HepG2 (cell line): Measurements from ENCODE around the gene LRRC25. TPM values are rescaled to one million over a fixed set of nuclear protein-coding genes. Genes with fewer than 3 reads are reported as not detected.

Source experiments
- ATAC-seq: fragments of 200-7000 bp; cut with Tn5 transposase; 3 replicates; pipeline ENCODE4 v1.9.1; 2020; ENCODE audit warnings: mild to moderate bottlenecking, moderate library complexity
- BruUV-seq: library from RNA; stranded (reverse); fragments of 400-500 nt; replicated peaks from 2 replicates; lab custom pipeline; 2021; lab: Mats Ljungman, UMichigan
- CTCF ChIA-PET: fragments of 300-600 bp; formaldehyde crosslinking; extraction: SDS; loops from one replicate; lab custom pipeline; 2021; ENCODE audit warnings: low total read pairs, inconsistent platforms, low intra/inter-chr PET ratio; lab: Yijun Ruan, JAX
- POLR2A ChIA-PET: fragments of 350-600 bp; sonication (Branson Sonifier 250); formaldehyde crosslinking; loops from one replicate; lab custom pipeline; 2020; ENCODE audit warnings: antibody characterized with exemption, inconsistent platforms; lab: Yijun Ruan, JAX
- DNase-seq: peaks from one replicate; pipeline ENCODE4 v3.0.0-alpha.2; 2015; ENCODE audit warnings: low spot score
- FAIRE-seq: peaks from 3 replicates; lab custom pipeline; 2011; peaks lifted over from hg19 to GRCh38; lab: Jason Lieb, UNC
- H2AFZ ChIP-seq: one replicate; pipeline ENCODE4 v1.6.1; 2011; ENCODE audit warnings: low read length, inconsistent platforms
- H3K27ac ChIP-seq: fragments of 300-600 bp; 3 replicates; pipeline ENCODE4 v1.8.0; 2011; ENCODE audit warnings: mixed run types, mild to moderate bottlenecking, mixed read lengths, low read length, inconsistent platforms; ENCODE audit not compliant: insufficient read depth; ENCODE audit errors: extremely low read length
- H3K27me3 ChIP-seq, 2 experiments: fragments of 200-600 bp in 1 of 2; 2 replicates in 1 of 2; 3 replicates in 1 of 2; pipeline versions ENCODE4 v1.6.0 to v1.8.0; 2011; ENCODE audit warnings: low read length in 2 of 2, mild to moderate bottlenecking in 2 of 2, moderate library complexity in 2 of 2, inconsistent platforms in 1 of 2; ENCODE audit not compliant: insufficient read depth in 2 of 2, control insufficient read depth in 1 of 2
- H3K36me3 ChIP-seq, 2 experiments: fragments of 200-600 bp in 1 of 2; replicated peaks in 1 of 2; 2 replicates in 1 of 2; 3 replicates in 1 of 2; pipeline versions ENCODE4 v1.5.1 to v1.8.0; 2011; ENCODE audit warnings: low read length in 2 of 2, inconsistent platforms in 1 of 2; ENCODE audit not compliant: insufficient read depth in 2 of 2, control insufficient read depth in 1 of 2
- H3K4me1 ChIP-seq: 2 replicates; pipeline ENCODE4 v1.5.1; 2012; ENCODE audit warnings: low read length, inconsistent platforms; ENCODE audit not compliant: insufficient read depth
- H3K4me2 ChIP-seq: 2 replicates; pipeline ENCODE4 v1.6.0; 2011; ENCODE audit warnings: low read depth, low read length, inconsistent platforms
- H3K4me3 ChIP-seq, 3 experiments: fragments of 200-600 bp in 1 of 3; sonication (generic), shearing (Covaris generic) in 1 of 3; replicated peaks in 1 of 3; 2 replicates each; pipeline ENCODE4 v1.5.1; 2011 to 2016; ENCODE audit warnings: low read length in 3 of 3, inconsistent platforms in 2 of 3, low read depth in 2 of 3, mild to moderate bottlenecking in 2 of 3, control low read depth in 1 of 3, mixed read lengths in 1 of 3; ENCODE audit not compliant: insufficient read depth in 1 of 3
- H3K79me2 ChIP-seq: one replicate; pipeline ENCODE4 v1.6.1; 2011; ENCODE audit warnings: low read length, inconsistent platforms; ENCODE audit not compliant: insufficient read depth
- H3K9ac ChIP-seq: 2 replicates; pipeline ENCODE4 v1.6.0; 2011; ENCODE audit warnings: mild to moderate bottlenecking, low read depth, low read length, inconsistent platforms; ENCODE audit not compliant: insufficient read depth
- H3K9me3 ChIP-seq: 2 replicates; pipeline ENCODE4 v1.5.1; 2012; ENCODE audit warnings: mild to moderate bottlenecking, low read length
- H4K20me1 ChIP-seq: 2 replicates; pipeline ENCODE4 v1.6.0; 2011; ENCODE audit warnings: inconsistent platforms, mild to moderate bottlenecking, low read length, moderate library complexity; ENCODE audit not compliant: insufficient read depth
- HDAC6 ChIP-seq: fragments of 200-600 bp; sonication (generic); IDR thresholded peaks from 2 replicates; pipeline ENCODE4 v1.7.0; 2017; ENCODE audit warnings: mild to moderate bottlenecking, antibody characterized with exemption, low read length, low read depth
- HNRNPL ChIP-seq: fragments of 200-400 bp; formaldehyde crosslinking; IDR thresholded peaks from 2 replicates; pipeline ENCODE4 v1.6.1; 2017; ENCODE audit warnings: mild to moderate bottlenecking, low read depth, low read length
- MIXL1 ChIP-seq: IDR thresholded peaks from 2 replicates; pipeline ENCODE4 v1.6.1; 2016
- POLR2A ChIP-seq, 2 experiments: IDR thresholded peaks; 2 replicates each; pipeline ENCODE4 v1.6.1; 2011; ENCODE audit warnings: low read depth in 2 of 2, low read length in 2 of 2, mild to moderate bottlenecking in 1 of 2, moderate library complexity in 1 of 2; ENCODE audit not compliant: insufficient read depth in 1 of 2
- RBFOX2 ChIP-seq: fragments of 200-400 bp; formaldehyde crosslinking; IDR thresholded peaks from 2 replicates; pipeline ENCODE4 v1.6.1; 2017; ENCODE audit warnings: low read depth, mild to moderate bottlenecking, low read length
- ZNF496 ChIP-seq: sonication (generic); formaldehyde crosslinking; IDR thresholded peaks from 2 replicates; pipeline ENCODE4 v1.8.1; 2023; ENCODE audit warnings: mild to moderate bottlenecking, moderate library complexity, missing genetic modification reagents; ENCODE audit not compliant: insufficient replicate concordance
- ZNF558 ChIP-seq: sonication (generic); formaldehyde crosslinking; IDR thresholded peaks from 2 replicates; pipeline ENCODE4 v1.9.0; 2022; ENCODE audit warnings: mild to moderate bottlenecking, missing genetic modification reagents, borderline replicate concordance
- WGBS: methylation state at CpG from one replicate; pipeline ENCODE4 v1.1.6; 2017; ENCODE audit warnings: low lambda C conversion rate; 5-methylcytosine and 5-hydroxymethylcytosine counted together
- in situ Hi-C: cut with HindIII; loops from 2 replicates; pipeline ENCODE4 v1.10.0; 2017; ENCODE audit warnings: low pct_unique_long_range_greater_than_20kb; ENCODE audit not compliant: extremely low pct_ligation_motif_present
- intact Hi-C: fragments of 100-400 bp; cut with micrococcal nuclease; formaldehyde crosslinking; loops from one replicate; pipeline ENCODE4 v1.10.0; 2022; ENCODE audit not compliant: unreplicated experiment
- polyA plus RNA-seq, 8 experiments: library from polyadenylated mRNA; depleted of rRNA in 3 of 8; stranded (reverse) in 7 of 8; unstranded in 1 of 8; fragments of >200 nt; fragmentation: Illumina TruSeq in 4 of 8; extraction: Trizol in 4 of 8; gene quantifications; 2 replicates each; pipeline versions ENCODE4 v1.2.1 to v1.2.3, GENCODE V29; 2011 to 2016; ENCODE audit warnings: low read depth in 4 of 8, missing spikeins in 1 of 8, mixed read lengths in 1 of 8; ENCODE audit not compliant: insufficient read depth in 1 of 8
- total RNA-seq, 5 experiments: library from RNA; depleted of rRNA; stranded (reverse); fragments of >200 nt; fragmentation: Illumina TruSeq; extraction: Trizol; gene quantifications; 2 replicates each; pipeline ENCODE4 v1.2.3, GENCODE V29; 2016; ENCODE audit warnings: low read depth in 1 of 5
- TF ChIP-seq, protein P1 (sequence below): sonication (generic); formaldehyde crosslinking; IDR thresholded peaks from 2 replicates; pipeline ENCODE4 v1.5.0; 2020; ENCODE audit warnings: mild to moderate bottlenecking, low read depth, missing genetic modification reagents, borderline replicate concordance
- TF ChIP-seq, protein P2 (sequence below): sonication (generic); formaldehyde crosslinking; IDR thresholded peaks from 2 replicates; pipeline ENCODE4 v1.9.0; 2022; ENCODE audit warnings: missing genetic modification reagents, mild to moderate bottlenecking, borderline replicate concordance
- TF ChIP-seq, protein P3 (sequence below): sonication (generic); formaldehyde crosslinking; IDR thresholded peaks from 2 replicates; pipeline ENCODE4 v1.4.0; 2020; ENCODE audit warnings: mild to moderate bottlenecking, missing genetic modification reagents
- TF ChIP-seq, protein P4 (sequence below): sonication (generic); formaldehyde crosslinking; IDR thresholded peaks from 2 replicates; pipeline ENCODE4 v1.4.0; 2020; ENCODE audit warnings: missing genetic modification reagents

LRRC25 gene
- total and polyA plus RNA-seq, 2 of the 13 experiments (the other 11 are each of a cell fraction or from before 2014, with no cell fraction given), result 0.13 to 0.53 TPM

DNA sequence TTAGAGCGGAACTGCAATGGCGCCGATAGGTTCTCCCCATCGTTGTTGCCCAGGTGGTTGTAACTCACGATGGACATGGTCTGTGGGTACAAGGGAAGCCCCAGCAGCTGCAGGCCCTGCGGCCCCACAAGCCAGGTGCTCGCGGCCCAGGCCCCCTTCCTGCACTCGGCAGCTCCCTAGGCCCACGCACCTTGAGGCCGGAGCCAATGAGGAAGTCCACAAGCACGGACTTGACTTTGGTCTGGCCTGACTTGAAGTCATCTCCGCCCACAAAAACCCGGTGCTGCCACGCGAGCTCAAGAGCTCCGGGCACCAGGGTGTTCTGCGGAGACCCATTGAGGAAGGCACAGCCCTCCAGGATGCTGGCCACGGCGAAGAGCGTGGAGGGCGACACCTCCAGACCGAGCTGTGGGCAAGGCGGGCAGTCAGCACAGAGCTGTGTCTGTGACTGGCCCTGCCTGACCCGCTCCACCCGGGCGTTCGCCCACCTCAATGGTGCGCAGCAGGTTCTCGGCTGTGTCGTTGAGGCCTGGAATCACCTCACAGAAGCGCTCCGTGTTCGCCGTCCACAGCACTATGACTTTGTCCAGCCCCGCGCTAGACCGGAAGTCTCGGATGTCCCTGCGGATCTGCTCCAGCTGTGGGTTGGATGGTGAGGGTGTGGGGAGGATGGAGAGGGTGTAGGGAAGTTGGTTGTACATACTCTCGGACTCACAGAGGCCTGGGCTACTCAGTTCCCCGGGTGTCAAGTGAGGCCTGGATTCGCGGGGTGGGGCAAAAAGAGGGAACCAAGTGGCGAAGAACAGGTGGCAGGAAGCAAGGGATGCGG, 38.6 kb upstream of the LRRC25 start (continued):
- TF ChIP-seq, protein P1, sequence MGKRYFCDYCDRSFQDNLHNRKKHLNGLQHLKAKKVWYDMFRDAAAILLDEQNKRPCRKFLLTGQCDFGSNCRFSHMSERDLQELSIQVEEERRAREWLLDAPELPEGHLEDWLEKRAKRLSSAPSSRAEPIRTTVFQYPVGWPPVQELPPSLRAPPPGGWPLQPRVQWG (CRISPR knock-in tag), result no peak
- no peak for TF ChIP-seq MIXL1 (CRISPR knock-in tag)
- TF ChIP-seq, protein P2, sequence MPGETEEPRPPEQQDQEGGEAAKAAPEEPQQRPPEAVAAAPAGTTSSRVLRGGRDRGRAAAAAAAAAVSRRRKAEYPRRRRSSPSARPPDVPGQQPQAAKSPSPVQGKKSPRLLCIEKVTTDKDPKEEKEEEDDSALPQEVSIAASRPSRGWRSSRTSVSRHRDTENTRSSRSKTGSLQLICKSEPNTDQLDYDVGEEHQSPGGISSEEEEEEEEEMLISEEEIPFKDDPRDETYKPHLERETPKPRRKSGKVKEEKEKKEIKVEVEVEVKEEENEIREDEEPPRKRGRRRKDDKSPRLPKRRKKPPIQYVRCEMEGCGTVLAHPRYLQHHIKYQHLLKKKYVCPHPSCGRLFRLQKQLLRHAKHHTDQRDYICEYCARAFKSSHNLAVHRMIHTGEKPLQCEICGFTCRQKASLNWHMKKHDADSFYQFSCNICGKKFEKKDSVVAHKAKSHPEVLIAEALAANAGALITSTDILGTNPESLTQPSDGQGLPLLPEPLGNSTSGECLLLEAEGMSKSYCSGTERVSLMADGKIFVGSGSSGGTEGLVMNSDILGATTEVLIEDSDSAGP (CRISPR knock-in tag), result 0 out of 2 replicates have a peak, but pooled peaks have one; percentile 30
- TF ChIP-seq HNRNPL, result 0 out of 2 replicates have a peak, but pooled peaks have one; percentile 40
- 0 out of 4 replicates have a peak, but pooled peaks of 1 of the 2 experiments have one; percentile 16 for TF ChIP-seq POLR2A (IDR thresholded peaks at IDR 0.05; ENCODE audit: insufficient read depth in 1 of 2, low read depth in 2 of 2, low read length in 2 of 2)
- TF ChIP-seq, protein P3, sequence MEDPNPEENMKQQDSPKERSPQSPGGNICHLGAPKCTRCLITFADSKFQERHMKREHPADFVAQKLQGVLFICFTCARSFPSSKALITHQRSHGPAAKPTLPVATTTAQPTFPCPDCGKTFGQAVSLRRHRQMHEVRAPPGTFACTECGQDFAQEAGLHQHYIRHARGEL, result no peak
- TF ChIP-seq HDAC6, result no peak
- TF ChIP-seq ZNF558 (CRISPR knock-in tag), result no peak

DNA sequence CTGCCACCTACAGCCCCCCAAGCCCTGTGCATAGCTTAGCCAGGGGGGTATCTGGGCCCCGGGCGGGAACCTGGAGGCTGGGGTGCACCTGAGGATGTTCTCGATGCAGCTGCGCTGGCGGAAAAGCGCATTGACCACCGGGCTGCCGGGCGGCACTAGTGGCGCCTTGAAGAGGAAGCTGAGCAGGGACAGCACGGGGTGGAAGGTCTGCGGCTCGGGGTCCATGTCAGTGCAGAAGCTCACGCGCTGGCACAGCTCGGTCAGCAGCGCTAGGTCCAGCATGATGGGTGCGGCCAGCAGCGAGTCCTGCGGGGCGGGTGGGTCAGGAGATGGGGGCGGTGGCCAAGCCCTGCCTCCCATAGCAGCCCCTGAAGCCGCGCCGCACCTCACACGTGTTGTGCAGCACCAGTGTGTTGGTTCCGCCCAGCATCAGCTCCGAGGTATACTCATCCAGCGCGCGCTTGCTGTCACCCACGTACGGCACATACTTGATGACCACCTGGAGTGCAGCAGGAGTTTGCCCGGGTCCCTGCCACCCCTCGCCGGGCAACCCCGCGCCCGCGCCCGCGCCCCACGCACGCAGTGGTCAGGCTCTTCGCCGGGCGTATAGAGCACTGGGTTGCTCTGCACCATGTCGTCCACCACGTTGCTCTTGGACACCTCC, 37.9 kb upstream of the LRRC25 start:
- TSS peak; percentile 59 for BruUV-seq
- intact Hi-C loops, result no loop called here
- DNase-seq, result no peak
- H4K20me1 ChIP-seq, result no peaks in the 10 kb centered on the region
- TF ChIP-seq ZNF496 (CRISPR knock-in tag) (no peak), RBFOX2 (0 out of 2 replicates have a peak, but pooled peaks have one; percentile 4)
- TF ChIP-seq, protein P4, sequence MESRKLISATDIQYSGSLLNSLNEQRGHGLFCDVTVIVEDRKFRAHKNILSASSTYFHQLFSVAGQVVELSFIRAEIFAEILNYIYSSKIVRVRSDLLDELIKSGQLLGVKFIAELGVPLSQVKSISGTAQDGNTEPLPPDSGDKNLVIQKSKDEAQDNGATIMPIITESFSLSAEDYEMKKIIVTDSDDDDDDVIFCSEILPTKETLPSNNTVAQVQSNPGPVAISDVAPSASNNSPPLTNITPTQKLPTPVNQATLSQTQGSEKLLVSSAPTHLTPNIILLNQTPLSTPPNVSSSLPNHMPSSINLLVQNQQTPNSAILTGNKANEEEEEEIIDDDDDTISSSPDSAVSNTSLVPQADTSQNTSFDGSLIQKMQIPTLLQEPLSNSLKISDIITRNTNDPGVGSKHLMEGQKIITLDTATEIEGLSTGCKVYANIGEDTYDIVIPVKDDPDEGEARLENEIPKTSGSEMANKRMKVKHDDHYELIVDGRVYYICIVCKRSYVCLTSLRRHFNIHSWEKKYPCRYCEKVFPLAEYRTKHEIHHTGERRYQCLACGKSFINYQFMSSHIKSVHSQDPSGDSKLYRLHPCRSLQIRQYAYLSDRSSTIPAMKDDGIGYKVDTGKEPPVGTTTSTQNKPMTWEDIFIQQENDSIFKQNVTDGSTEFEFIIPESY (CRISPR knock-in tag), result peak; percentile 49; the same call in 1 of the 2 replicates
- WGBS, result 96% methylated on average over 36 of the region's 49 CpGs
- no peaks in the 10 kb centered on the region for H3K27me3 ChIP-seq
- no peak overlapping the region for H3K27ac ChIP-seq
- ATAC-seq, result no peak
- no peak overlapping the region for H2AFZ ChIP-seq
- CTCF ChIA-PET, result no interaction called here
- H3K36me3 ChIP-seq, result peaks cover 1 to 3% of the 10 kb centered on the region in 2 experiments; a peak in 1 of 5 replicates
- in situ Hi-C loops, result no loop called here
- H3K9ac ChIP-seq, result no peak overlapping the region
- H3K9me3 ChIP-seq, result no peaks in the 10 kb centered on the region
- no peak for FAIRE-seq
- H3K4me2 ChIP-seq, result no peak overlapping the region
- H3K4me3 ChIP-seq, result no peak overlapping the region
- POLR2A ChIA-PET, result no interaction called here
- H3K79me2 ChIP-seq, result no peaks in the 10 kb centered on the region
- H3K4me1 ChIP-seq, result peaks cover 23% of the 10 kb centered on the region
